ENCODE data around the gene ZNF638. TPM values are rescaled to one million over a fixed set of nuclear protein-coding genes. Genes with fewer than 3 reads are reported as not detected.
A peak's percentile ranks its signal among the peaks of the same experiment; 100 is the strongest.

Gene ZNF638
- total RNA-seq, 6 experiments from 2014 or later = 41.8 to 65.8 (median 61.5) TPM

DNA sequence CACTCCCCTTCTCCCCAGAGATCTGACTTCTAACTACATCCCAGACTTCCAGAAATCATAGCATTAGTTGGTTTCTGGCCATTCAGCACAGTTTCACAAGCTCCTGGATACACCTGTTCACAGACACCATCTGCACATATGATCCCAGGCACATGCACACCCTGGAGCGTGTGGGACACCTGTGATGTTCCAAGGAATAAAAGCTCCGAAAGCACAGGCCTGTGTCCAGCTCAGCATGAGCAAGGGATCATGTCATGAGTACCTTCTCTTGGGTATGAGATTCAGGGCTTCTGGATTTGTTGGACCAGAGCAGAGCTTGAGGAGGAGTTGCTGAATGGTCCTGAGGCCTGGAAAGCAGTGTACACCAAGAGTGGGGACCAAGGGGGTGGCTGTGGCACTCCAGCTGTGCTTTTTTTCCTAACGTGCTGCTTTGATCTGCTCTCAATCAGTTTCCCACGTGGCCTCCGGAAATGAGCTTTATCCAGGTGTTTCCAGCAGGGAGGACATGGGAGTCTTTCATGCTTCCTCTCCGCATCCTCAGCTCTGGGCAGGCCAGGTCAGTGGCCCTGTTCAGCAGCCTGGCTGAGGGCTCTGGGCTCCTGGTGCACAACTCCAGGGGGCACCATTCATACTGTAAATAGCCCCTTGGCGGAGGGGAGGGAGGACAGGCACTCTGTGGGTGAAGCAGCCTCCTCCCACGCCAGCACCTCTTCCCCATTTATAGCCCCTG is 123.6 kb downstream of the ZNF638 start:
- 78% methylated on average over 5 of the region's 8 CpGs for WGBS (ENCODE audit: insufficient coverage, low coverage, low lambda C conversion rate, missing lambda C conversion rate)
- H3K36me3 ChIP-seq = no peaks in the 10 kb centered on the region
- no peaks in the 10 kb centered on the region for H3K27me3 ChIP-seq
- no peak for TF ChIP-seq POLR2A (IDR thresholded peaks at IDR 0.05)
- TF ChIP-seq, protein P1, sequence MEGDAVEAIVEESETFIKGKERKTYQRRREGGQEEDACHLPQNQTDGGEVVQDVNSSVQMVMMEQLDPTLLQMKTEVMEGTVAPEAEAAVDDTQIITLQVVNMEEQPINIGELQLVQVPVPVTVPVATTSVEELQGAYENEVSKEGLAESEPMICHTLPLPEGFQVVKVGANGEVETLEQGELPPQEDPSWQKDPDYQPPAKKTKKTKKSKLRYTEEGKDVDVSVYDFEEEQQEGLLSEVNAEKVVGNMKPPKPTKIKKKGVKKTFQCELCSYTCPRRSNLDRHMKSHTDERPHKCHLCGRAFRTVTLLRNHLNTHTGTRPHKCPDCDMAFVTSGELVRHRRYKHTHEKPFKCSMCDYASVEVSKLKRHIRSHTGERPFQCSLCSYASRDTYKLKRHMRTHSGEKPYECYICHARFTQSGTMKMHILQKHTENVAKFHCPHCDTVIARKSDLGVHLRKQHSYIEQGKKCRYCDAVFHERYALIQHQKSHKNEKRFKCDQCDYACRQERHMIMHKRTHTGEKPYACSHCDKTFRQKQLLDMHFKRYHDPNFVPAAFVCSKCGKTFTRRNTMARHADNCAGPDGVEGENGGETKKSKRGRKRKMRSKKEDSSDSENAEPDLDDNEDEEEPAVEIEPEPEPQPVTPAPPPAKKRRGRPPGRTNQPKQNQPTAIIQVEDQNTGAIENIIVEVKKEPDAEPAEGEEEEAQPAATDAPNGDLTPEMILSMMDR (IDR thresholded peaks at IDR 0.05) = no peak
- intact Hi-C loops (cut with DNase I) = no loop called here
- no peaks in the 10 kb centered on the region for H3K9me3 ChIP-seq
- peak overlapping the region in 2 of 3 donors; percentile 69 to 80 for H3K27ac ChIP-seq
- ATAC-seq (no peak), DNase-seq (peak in 1 of 3 donors; percentile 49)
- H3K4me1 ChIP-seq = peaks cover 0 to 69% (median 22%) of the 10 kb centered on the region in 4 donors
- H3K4me3 ChIP-seq = no peak overlapping the region

DNA sequence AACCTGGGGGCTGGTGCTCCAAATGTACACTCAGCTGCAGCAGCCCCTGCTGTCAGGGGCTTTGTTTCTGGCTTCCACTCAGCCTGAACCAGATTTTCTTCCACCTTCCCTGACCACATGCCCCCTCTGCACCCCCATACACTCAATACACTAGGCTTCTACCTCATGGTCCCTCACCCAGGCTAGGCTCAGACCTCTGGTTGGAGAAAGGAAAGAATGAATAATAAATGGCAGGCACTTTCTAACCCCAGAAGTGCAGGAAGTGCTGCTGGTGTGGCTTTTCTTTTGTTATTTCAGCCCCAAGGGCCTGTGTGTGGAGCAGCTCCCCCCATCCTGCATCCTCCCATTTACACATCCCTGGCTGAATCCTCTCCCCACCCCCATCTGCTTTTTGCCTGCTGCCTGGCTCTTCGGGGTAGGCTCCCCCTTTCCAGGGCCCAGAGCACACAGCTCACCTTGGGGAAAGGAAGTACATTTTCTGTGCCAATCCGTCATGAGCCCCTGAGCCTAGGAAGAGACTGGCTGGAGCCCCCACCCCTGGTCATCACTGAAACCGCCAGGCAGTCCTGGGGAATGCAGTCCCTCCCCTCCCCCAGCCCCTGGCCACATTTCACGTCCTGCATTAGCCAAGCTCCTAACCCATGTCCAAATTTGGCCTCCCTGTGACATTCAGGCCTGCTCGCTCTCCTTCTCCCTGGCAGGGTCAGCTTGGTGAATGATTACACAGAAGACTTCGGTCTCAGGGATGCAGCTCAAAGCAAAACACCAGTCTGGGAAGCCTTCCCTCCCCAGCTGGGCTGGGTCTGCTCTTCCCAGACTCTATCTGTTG is 124.4 kb downstream of the ZNF638 start:
- H3K4me3 ChIP-seq = peak overlapping the region in 1 of 3 donors; percentile 3
- peak; percentile 53 to 79 (median 68) for ATAC-seq
- DNase-seq = peak; percentile 74 to 93 (median 89)
- intact Hi-C loops (cut with DNase I) = no loop called here
- no peaks in the 10 kb centered on the region for H3K27me3 ChIP-seq
- peaks cover 0 to 74% (median 26%) of the 10 kb centered on the region in 4 donors for H3K4me1 ChIP-seq
- H3K36me3 ChIP-seq = no peaks in the 10 kb centered on the region
- H3K9me3 ChIP-seq = no peaks in the 10 kb centered on the region
- WGBS (ENCODE audit: insufficient coverage, low coverage, low lambda C conversion rate, missing lambda C conversion rate) = 10% methylated on average over 4 of the region's 6 CpGs
- H3K27ac ChIP-seq = peak overlapping the region in 2 of 3 donors; percentile 72 to 75
- TF ChIP-seq, protein P1 (IDR thresholded peaks at IDR 0.05) = no peak
- peak; percentile 24 for TF ChIP-seq POLR2A (IDR thresholded peaks at IDR 0.05)

DNA sequence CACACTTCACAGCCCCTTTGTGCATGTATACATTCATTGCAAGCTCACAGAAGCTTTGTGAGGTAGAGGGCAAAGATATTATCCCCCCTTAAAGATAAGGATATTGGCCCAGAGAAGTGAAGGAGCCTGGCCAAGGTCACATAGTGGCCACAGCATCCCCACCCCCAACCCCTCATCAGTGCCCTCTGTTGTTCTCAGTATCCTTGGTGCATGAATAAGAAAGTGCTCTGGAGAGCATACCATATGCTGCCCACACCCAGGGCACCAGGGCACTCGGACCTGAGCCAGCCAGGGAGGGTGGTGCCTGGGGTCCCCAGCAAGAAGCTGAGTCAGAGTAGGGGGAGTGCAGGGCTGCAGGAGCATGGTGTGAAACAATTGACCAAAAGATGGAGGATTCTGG is 125.0 kb downstream of the ZNF638 start:
- no peak overlapping the region for H3K4me3 ChIP-seq
- intact Hi-C loops (cut with DNase I) = no loop called here

DNA sequence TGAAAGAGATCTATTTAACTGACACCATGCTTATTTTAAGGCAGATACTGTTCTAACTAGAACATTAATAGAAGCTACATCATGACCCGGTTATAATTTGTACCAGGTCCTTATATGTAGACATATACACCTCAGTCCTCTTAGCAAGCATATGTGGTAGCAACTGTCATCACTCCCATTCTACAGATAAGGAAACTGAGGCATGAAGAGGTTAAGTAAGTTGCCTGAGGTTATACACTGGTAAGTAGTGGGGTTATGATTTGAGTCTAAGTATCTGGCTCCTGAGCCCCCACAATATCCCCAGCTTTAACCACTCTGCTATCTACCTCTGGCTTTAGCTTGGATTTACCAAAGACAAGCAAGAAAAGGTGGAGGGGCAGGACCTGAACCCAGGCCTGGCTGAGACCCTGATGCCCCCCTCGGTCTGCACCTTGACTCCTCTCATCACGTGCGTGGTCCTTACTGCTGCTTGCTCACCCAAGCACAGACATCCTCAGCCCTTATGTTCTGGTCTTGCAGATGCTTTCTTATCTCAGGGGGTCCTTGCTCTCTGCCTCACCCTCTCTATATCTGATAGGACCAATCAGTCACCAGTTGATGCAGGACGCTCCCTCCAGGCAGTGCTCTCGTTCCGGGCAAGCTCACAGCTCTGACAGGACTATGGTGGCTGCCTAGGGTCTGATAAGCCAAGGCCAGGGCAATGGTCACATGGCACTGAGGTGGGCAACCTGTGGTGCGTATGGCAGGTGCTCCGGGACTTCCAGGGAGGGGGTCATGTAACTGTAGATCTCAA is 125.7 kb downstream of the ZNF638 start:
- WGBS (ENCODE audit: insufficient coverage, low coverage, low lambda C conversion rate, missing lambda C conversion rate) = 87% methylated on average over 4 of the region's 9 CpGs
- no peak for ATAC-seq
- intact Hi-C loops (cut with DNase I) = no loop called here
- Histone ChIP-seq H3K27ac (peak overlapping the region in 1 of 3 donors; percentile 75), H3K27me3 (no peaks in the 10 kb centered on the region), H3K9me3 (no peaks in the 10 kb centered on the region), H3K4me3 (no peak overlapping the region), H3K36me3 (no peaks in the 10 kb centered on the region), H3K4me1 (peaks cover 0 to 76% (median 31%) of the 10 kb centered on the region in 4 donors)
- DNase-seq = peak in 2 of 3 donors; percentile 42 to 47
- no peak for TF ChIP-seq POLR2A (IDR thresholded peaks at IDR 0.05)
- TF ChIP-seq, protein P1 (IDR thresholded peaks at IDR 0.05) = no peak

More for the DNA sequence above, 125.0 kb downstream of the ZNF638 start:
- ATAC-seq = no peak
- no CpG with 5 or more reads among the region's 1 CpG for WGBS (ENCODE audit: insufficient coverage, low coverage, low lambda C conversion rate, missing lambda C conversion rate)
- peaks cover 0 to 74% (median 30%) of the 10 kb centered on the region in 4 donors for H3K4me1 ChIP-seq
- no peaks in the 10 kb centered on the region for H3K36me3 ChIP-seq
- no peaks in the 10 kb centered on the region for H3K9me3 ChIP-seq
- TF ChIP-seq POLR2A (IDR thresholded peaks at IDR 0.05) = no peak
- TF ChIP-seq, protein P1 (IDR thresholded peaks at IDR 0.05) = no peak
- peak in 1 of 3 donors; percentile 45 for DNase-seq
- H3K27ac ChIP-seq = peak overlapping the region in 2 of 3 donors; percentile 72 to 75
- no peaks in the 10 kb centered on the region for H3K27me3 ChIP-seq

Data from right lobe of liver (tissue), 6 donors.